NCI-H2029 (cell line): ENCODE measurements around the gene PRKN.

Source experiments
- DNase-seq: peaks from one replicate; lab custom pipeline; 2025; lab: John Stamatoyannopoulos, UW

The PRKN gene

DNA sequence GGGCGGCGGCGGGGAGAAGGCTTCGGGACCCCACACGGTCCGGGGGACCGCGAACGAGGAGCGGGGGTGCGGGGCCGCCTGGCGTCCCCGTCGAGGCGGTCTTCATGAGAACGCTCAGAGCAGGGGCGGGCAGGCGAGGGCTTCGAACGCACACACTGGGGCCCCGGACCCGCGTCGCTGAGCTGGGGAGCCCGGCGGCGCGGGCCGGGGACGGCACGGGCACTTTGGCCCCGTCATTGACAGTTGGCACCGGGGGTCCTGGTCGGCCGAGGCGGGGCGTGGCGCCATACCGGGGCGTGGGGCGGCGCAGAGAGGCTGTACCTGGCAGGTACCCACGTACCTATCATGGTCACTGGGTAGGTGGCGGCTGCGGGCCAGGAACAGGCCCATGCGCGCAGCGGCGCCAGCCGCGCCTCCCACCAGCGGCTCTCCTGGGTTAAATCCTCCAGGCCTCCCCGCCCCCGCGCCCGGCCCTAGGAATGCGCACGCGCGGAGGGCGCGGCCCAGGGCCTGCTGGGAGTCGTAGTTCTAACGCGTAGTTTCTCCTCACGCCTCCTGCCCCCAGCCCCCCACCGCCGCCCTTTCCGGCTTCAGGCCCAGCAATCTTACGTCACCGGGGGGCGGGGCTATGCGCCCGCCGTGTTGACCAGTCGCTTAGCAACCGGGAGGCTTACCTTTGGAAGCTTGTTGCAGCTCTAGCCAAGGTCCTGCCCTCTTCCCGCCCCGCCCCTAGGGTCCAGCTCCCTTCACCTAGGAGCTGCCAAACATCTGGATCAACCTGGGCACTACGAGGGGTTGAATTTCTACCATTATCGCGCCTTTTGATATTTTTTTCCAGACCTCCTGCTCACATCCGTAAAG, at the start of gene PRKN, which contains the start of gene PACRG:
Gene PRKN, minus strand, starts transcription at position 445 of the 861 bp plus-strand sequence.
Gene PACRG, plus strand, starts transcription at position 653 of the 861 bp plus-strand sequence.
- peak; percentile 99 for DNase-seq

DNA sequence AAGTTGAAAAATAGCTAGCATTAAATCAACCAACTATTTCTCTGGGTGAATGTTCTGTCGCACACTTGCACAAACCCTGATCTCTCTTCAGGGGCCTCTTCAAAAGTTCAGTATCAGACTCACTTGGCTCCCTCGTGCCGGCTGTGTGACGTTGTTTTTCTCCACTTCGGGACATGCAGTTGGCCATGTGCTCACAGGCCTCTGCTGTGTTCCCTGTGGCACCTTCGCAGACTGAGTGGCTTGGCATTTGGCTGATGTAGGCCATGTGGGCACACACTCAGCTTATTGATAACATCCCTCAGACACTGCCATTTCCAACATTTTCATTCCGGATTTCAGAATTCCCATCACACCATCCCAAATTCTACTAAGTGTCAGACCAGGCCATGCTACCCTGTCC, 49.5 kb upstream of the PRKN start:
- DNase-seq, result no peak

DNA sequence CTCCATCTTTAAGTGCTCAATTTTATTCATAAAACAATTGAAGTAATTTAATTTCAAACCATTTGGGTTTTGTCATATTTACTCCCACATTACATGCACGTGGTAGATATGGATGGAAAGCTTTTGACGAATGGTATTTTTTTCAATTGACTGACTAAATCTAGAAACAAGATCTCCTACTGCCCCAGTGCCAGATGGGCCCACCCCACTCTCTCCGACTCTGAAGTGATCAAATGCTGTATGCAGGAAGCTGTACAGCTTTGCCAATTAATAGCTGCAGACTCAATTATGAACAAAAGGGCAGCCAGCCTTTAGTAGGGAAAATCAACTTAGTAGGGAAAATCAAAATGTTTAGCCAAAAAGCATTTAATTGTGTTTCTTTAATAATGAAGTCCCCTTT, 46.4 kb upstream of the PRKN start:
- no peak for DNase-seq

DNA sequence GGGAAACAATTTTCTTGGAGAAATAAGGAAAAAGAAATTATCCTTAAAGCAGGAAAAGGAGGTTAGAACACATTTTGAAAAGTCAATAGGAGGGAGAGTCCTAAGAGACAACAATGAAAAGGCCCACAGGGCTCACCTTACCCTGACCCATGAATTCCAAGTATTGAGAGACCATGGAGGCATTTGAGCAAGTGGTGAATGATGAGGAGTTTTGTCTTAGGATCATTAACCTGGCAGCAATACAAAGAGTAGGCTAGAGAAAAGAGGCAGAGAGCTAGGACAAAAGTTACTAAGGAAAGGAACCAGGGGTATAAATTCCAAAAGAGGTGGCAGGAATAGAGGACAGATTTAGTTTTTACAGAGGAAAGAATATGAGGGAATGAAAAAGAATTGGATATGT, 44.9 kb upstream of the PRKN start:
- DNase-seq, result no peak

DNA sequence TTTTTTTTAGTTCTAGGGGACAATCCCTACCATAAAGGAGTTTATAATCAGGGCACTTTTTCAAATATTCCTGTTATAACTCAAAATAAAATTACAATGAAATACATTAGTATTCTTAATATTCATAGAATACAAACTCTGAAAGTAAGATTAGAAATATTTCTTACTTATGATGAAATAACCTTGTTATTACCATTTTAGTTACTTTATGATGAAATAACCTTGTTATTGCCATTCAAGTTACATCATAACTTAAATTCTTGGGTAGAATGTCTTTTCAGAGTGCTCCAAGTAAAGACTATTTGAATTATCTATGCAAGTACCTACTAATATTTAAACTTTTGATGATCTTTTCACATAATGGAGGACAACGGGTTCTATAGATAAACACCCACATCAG, 43.4 kb upstream of the PRKN start:
- no peak for DNase-seq

DNA sequence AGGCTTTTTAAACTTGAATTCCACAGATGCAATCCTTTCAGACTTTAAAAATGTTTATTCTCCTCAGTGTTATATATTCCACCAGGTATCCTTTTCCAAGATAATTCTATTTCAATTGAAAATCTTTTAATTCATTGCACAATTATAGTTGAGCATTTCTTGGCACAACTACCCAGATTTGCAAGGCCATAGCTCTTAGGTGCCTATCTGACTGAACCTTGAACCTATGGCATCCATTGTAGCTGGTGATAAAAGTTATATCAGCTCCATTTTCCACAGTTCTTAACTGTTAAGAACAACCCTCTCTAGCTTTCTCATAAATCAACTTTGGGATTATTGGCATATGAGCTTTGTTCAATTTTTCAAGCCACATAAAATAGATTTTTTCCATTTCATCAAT, 42.6 kb upstream of the PRKN start:
- no peak for DNase-seq

DNA sequence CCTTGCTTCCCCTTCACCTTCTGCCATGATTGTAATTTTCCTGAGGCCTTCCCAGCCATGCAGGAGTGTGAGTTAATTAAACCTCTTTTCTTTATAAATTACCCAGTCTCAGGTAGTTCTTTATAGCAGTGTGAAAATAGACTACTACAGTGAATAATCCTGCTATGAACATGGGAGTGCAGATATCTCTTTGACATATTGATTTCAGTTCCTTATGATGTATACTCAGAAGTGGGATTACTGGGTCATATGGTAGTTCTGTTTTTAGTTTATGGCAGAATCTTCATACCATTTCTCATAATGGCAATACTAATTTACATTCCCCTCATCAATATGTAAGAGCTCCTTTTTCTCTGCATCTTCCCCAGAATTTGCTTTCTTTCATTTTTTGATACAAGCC, 26.2 kb upstream of the PRKN start:
- no peak for DNase-seq

DNA sequence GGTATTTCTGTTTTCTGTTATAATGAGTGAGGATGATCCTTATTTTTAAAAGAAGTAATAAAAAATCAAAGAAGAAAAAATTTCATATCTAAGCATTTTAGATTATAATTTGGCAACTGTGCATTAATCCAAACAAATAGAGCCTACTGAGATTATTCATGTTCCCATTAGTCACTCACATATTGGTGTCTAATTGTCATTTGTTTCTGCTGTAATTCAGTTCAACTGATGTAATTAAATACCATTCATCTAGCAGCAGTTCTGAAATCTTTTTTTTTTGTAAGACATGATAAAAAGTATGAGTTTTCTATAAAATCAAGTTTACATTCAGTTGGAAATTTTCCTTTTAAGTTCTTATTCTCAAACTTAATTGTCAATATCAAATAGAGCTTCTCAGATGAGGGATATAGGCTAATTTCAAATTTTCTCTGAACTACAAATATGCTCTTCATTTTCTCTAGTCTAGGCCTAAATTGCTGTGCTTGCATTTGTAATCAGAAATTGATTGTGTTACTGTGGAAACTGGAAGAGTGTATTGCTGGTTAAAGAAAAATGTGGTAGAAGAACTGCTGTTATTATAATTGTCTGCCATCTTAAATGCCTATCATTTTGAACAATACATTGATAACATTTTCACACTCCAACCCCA, 23.8 kb upstream of the PRKN start:
- no peak for DNase-seq

DNA sequence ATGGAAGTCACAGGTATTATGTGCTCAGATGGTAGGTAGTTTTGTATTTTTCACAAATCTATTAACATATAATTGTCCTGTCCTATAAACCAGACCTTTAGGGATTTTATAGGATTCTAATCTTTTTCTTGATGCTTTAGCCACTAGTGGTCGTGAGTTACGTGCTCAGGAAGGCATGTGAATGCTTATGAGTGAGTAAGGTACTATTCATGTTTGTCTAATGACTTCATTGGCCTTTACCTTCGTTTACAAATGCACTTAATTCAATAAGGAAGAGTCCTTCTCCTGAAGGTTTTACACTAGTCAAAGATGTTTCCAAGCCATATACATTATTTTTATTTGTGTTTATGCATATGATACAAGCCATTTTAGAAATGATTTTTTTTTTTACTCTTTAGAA, 23.2 kb upstream of the PRKN start:
- DNase-seq, result no peak

DNA sequence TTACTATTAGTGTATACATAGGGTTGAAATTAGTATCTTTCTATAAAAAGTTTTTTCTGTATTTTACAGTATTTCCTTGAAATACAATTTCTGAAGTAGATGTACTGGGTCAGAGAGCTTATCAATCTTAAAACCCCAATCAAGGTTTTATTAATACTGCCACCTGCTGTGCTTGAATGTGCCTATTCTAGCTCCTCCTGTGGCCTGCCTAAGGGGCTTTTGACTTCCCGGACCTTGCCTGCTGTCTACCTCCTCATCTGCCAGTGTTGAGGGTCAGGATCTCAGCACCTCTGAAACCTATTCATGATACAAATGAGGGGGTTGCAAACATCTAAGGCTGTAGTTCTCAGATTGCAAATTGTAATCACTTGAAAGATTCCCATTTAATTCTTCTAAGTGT, 9.4 kb upstream of the PRKN start:
- DNase-seq, result no peak

DNA sequence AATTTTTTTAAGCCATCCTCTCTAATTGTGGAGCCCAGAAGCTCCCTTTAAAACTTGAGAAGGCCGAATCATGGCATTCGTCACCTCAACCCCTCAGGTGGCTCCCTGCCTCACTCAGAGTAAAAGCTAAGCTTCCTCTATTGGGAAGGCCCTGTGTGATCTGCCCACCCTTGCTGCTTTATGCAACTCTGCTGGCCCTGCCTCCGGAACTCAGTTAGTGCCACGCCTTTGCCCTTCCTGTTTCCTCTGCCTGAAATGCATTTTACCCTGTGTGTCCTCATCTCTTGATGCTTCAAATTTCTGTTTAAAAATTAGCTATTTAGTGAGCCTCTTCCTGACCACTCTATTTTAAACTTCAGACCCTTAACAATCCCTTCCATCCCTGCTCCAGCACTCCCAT, 5.9 kb upstream of the PRKN start:
- no peak for DNase-seq

DNA sequence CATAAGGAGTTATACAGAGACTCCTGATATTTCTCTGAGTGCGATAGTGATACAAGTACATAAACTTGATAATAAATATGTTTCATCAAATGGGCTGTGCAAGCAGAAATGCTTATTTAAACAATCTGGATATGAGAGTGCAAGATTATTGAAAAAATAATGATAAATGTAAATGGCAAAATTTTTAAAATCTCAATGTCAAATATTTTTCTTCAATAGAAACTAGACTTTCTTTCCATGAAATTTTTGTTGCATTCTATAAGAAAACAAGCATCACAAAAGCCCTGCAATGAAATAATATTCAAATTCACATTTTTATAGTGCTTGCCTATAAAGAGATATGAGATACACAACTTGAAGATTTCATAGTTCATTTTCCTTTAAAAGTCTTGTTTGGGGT, 2.9 kb upstream of the PRKN start:
- DNase-seq, result no peak

DNA sequence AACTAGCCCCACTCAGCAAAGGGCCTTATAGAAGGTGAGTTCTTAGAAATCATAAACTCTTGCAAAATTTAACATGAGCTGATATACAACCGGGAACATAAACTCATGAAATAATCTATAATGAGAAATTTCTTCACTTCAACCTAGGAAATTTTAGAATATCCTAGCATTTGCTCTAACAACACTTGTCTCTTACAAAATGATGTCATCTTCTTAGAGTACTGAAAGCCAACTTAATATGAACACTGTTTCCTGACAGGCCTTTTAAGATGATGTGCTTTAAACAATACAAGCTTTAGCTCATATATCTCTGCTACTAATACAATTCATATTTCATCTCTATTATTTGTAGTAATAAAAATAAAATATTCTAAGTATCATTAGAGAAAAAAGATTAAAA, 1.1 kb upstream of the PRKN start:
- no peak for DNase-seq

DNA sequence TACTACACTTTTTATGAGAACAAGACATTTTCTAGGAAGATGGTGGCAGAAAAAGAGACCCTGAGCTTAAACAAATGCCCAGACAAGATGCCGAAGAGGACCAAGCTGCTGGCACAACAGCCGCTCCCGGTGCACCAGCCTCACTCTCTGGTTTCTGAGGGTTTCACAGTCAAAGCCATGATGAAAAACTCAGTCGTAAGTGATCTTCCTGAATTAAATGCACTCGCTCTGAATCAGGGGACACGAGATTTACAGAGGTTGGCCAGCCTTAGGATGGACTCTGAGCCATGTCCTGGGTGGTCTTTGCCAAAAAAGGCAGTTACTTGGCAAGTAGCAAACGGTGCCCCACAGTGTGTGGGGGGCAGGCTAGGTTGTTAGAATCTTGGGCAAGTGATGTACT, 631 bp upstream of the PRKN start:
- no peak for DNase-seq

DNA sequence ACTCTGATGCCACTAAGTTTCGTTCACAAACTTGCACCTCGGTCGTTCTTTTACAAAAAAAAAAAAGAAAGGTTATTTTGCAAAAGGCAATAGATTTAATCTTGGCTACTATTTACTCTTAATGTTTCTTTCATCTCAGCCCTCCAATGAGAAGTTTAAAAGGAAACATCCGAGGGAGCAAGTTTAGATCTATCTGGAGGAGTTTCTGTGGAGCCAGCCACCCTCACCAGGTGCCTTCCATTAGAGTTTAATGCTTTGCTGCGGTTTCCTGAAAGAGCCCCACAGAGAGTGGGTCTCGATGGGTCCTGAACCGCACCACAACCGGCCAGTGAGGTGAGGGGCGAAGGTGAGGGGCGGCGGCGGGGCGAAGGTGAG, 632 bp downstream of the PRKN start:
- no peak for DNase-seq

DNA sequence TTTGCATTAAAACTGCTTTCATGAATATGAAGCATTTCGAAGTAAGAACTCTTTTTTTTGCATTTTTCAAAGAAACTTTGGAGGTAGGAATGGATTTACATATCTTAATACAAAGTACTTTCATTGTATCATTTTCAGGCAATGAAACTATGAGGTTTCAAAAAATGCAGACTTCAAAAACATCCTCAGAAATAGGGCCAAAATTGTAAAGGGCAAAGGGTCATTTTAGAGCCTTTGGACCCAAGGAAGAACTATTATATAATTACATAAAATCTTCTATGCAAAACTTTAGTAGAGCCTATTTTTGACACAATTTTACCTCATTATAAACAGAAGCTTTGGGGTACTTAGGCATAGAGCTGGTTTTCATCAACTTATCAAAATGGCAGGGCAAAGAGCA, 4.9 kb downstream of the PRKN start:
- DNase-seq, result no peak

DNA sequence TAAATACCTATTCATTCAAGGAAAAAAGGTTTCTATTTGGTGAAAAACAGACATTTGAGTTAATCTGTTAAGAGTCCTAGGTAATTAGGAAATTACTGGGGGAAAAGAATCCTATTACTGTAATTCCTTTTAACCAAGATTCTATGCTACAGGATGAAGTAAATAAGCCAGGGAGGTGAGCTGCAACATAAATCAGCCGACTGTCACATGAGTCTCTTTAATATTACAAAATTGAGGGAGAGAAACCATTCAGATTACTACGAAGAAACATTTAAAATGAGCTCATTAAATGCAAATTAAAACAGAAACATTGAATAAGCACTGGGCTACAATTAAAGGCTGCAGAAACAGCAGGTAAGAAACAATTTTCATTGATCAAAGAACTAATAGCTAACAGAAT, 5.3 kb downstream of the PRKN start:
- DNase-seq, result no peak

DNA sequence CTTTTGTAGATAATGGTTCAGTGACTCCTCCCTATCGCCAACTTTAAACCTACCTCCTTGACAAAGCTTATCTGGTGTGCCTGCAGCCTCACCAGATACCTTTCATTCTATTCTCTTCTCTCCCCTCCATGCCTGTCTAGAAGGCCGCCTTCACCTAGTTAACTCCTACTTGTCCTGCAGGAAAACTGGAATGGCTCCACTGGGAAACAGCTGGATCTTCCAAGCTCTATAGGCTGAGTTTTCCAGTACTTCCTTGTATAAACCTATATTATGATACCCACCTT, 6.2 kb downstream of the PRKN start:
- DNase-seq, result no peak

DNA sequence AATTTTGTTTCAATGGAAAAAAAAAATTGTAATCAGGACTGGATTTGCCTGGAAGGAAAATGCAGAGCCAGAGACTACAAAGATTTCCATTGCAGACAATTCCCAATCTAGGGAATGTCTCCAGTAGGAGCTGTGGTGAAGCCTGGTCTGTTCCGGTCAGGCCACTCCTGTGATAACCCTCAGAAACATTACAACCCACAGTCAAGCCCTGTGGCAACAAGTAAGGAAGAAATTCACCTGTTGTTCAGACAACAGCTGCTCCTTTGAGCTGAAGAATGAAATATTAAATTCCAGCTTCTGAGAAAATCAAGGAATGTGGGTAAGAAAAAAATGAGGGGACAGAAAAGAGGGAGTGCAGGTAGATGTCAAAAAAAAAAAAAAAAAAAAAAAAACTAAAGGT, 8.0 kb downstream of the PRKN start:
- DNase-seq, result no peak

DNA sequence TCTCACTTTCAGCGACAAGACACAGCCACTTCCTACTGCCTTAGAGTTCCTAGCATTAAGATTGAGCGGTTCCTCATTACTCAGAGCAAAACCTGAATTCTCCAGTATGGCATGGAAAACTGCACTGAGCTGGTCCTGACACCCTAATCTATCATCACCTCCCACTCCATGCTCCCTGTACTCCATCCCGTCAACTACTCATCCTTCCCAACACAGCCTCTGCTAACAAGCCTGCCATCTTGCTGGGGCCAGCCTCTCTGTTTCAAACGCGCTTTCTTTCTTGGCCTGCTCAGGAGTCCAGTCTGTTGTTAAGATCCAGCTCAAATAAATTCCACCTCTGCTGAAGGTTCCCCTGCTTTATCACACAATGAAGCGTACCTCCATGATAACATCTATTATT, 12.0 kb downstream of the PRKN start:
- DNase-seq, result no peak

DNA sequence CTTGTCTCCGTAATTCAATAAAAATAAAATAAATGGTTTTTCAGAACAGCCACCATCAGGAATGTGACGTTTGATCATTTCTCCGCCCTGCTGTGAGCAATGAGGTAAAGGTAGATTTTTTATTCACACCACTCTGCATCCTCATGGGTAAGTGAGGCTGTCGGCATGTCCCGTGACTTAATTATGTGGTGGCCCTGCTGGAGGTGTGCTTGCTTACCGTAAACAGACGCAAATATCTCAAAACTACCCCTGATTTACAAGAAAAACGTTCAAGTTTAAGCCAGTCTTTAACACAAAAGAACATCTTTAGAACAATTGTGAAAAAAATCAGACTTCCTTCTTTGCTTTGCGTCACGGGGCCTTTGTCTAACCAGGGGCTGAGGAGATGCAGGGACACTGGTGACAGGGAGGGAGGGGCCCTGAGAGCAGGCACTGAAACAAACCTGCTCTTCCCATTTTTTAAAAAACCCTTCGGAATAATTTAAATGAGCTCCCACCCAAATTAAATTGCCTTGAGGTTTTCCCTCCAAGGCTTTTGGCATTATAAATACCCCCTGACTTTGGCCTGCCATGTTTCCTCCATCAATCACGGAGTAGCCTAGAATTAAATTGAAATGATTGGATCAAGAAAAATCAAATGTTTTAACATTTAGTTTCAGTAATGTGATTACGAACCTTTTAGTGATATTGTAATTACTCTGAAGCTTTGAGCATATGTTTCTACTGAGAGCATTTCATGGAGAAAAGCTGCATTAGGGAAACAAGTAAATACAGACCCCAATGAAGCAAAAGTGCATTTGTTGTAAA, 13.4 kb downstream of the PRKN start:
- DNase-seq, result no peak

DNA sequence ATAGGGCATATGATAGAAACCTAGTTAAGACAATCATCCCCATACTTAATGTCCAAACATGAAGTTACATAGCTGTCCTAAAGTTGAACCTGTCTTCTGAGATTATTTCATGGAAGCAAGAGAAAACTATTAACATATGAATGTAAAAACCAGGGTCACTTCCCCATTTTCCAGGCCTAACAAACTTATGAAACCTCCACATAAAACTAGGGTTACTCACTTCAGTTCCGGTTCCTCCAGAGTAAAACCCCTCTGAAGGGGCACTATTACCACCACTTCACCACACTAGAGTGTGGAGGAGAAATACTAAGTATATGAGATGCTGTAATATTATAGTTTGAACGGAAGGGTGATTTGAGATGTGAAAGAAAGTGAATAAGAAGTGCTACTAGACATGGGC, 14.9 kb downstream of the PRKN start:
- no peak for DNase-seq

DNA sequence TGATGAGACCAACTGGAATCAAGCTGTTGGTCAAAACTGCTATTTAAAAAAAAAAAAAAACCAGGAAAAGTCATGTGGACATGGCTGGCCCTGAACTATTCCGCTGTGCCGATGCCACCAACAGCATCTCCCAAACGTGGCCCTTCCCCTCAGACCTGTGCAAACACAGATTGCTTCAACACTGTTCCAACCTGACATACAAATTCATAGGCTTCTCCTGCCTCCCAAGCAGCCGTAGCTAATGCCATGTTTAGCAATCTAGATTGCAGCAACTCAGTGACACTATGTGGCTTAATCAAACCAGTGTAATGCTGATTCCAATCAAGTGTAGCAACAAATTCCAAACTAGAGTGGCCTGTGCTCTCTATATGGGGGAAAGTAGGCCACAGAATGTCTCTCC, 16.2 kb downstream of the PRKN start:
- DNase-seq, result no peak
